Activated CD8-positive, alpha-beta memory T cell treated with anti-CD3 and anti-CD28 coated beads, Interleukin-2, amount 10 ng/mL, durations not matched to agents 7 days and 5 days (primary cell): ENCODE measurements around the gene PLEKHG3. TPM values are rescaled to one million over a fixed set of nuclear protein-coding genes. Genes with fewer than 3 reads are reported as not detected.
A peak's percentile ranks its signal among the peaks of the same experiment; 100 is the strongest.
"Not testable (repeated sequence)": the region's sequence is repeated elsewhere in the genome, so short reads cannot be mapped to it uniquely, and the experiment has no call there.

Experiments used
- ATAC-seq: fragments of 150-1000 bp; cut with Tn5 transposase; one replicate; pipeline ENCODE4 v1.10.0; 2021; ENCODE audit warnings: moderate library complexity
- CTCF ChIA-PET: fragments of 350-600 bp; sonication (Branson Sonifier 250); formaldehyde crosslinking; loops from one replicate; lab custom pipeline; 2021; ENCODE audit warnings: antibody characterized with exemption; lab: Charles Lee
- DNase-seq: peaks from one replicate; pipeline ENCODE4 v3.0.0-alpha.2; 2020
- H3K27ac Mint-ChIP-seq: one replicate; pipeline ENCODE4 v1.8.0; 2021; ENCODE audit warnings: mild to moderate bottlenecking, mixed read lengths
- H3K27me3 Mint-ChIP-seq: one replicate; pipeline ENCODE4 v1.8.0; 2021; ENCODE audit warnings: mixed read lengths
- H3K36me3 Mint-ChIP-seq: one replicate; pipeline ENCODE4 v1.8.0; 2021; ENCODE audit warnings: mild to moderate bottlenecking, mixed read lengths
- H3K4me1 Mint-ChIP-seq: one replicate; pipeline ENCODE4 v1.8.0; 2021; ENCODE audit warnings: mixed read lengths
- H3K4me3 Mint-ChIP-seq: one replicate; pipeline ENCODE4 v1.8.0; 2021; ENCODE audit warnings: mild to moderate bottlenecking, moderate library complexity, mixed read lengths
- H3K9me3 Mint-ChIP-seq: one replicate; pipeline ENCODE4 v1.8.0; 2022; ENCODE audit warnings: low read depth, mixed read lengths
- total RNA-seq, 2 experiments: library from RNA; stranded (reverse); gene quantifications; one replicate each; pipeline ENCODE4 v1.2.3, GENCODE V29; 2021

The PLEKHG3 gene
- total RNA-seq, 2 experiments from 2014 or later: 11.9 to 28.2 TPM

DNA sequence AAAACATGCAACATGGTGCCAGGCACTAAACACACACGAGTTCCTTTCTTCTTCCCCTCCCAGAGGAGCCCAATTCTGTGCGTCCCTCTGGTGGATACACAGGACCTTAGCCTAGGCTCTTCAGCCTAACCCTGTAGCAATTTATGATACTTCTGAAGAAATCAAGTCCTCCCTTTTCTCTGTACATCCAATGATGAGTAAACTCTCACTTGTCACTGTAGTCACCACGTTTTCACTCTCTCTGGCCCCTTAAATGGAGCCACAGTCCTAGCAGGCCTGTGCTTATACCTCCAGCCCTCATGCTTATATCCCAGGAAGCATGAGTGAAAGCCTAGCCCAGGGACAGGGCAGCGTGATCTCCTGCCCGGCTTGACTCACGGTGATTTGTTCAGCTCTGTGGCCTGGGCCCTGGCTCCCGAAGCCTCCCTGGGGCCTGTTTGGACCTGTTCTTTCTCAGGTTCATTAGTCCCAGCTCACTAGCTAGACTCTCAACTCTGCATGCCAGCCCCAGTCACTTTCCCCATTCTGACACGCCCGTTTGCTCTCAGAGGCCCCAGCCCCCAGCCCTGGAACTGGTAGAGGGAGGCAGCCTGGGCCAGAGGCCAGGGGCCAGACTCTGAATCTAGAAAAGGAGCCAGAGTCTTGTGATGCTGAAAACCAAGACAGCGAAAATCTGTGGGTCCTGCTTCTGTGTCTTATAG lies 24.1 kb upstream of the PLEKHG3 start:
- peaks cover 33% of the 10 kb centered on the region for H3K4me1 Mint-ChIP-seq
- H3K27ac Mint-ChIP-seq: no peak overlapping the region
- H3K9me3 Mint-ChIP-seq: no peaks in the 10 kb centered on the region
- no peak for ATAC-seq
- no peak overlapping the region for H3K4me3 Mint-ChIP-seq
- no peak for DNase-seq
- no peaks in the 10 kb centered on the region for H3K36me3 Mint-ChIP-seq
- no peaks in the 10 kb centered on the region for H3K27me3 Mint-ChIP-seq
- CTCF ChIA-PET: interaction anchor here (1.4 kb wide), 1 partner anchor 82 kb away, joined by 7 read pairs; no protein-coding TSS in a partner anchor

DNA sequence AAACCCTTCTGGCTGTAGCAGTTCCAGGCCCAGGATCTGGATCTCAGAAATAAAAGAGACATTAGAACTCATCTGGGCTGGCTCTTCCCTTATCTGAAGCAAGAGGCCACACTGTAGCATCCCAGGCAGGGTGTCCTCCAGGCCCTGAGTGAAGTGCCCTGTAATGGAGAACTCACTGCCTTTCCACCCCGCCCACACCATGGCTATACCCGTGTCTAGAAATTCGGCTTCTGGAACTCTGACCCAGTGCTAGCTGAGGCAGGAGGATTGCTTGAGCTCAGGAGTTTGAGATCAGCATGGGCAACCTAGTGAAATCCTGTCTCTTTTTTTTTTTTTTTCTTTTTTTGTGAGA lies 23.5 kb upstream of the PLEKHG3 start:
- DNase-seq: no peak
- Mint-ChIP-seq H3K4me1 (peaks cover 28% of the 10 kb centered on the region), H3K36me3 (no peaks in the 10 kb centered on the region), H3K4me3 (no peak overlapping the region), H3K27ac (no peak overlapping the region), H3K9me3 (no peaks in the 10 kb centered on the region), H3K27me3 (no peaks in the 10 kb centered on the region)
- CTCF ChIA-PET: no interaction called here
- ATAC-seq: no peak

DNA sequence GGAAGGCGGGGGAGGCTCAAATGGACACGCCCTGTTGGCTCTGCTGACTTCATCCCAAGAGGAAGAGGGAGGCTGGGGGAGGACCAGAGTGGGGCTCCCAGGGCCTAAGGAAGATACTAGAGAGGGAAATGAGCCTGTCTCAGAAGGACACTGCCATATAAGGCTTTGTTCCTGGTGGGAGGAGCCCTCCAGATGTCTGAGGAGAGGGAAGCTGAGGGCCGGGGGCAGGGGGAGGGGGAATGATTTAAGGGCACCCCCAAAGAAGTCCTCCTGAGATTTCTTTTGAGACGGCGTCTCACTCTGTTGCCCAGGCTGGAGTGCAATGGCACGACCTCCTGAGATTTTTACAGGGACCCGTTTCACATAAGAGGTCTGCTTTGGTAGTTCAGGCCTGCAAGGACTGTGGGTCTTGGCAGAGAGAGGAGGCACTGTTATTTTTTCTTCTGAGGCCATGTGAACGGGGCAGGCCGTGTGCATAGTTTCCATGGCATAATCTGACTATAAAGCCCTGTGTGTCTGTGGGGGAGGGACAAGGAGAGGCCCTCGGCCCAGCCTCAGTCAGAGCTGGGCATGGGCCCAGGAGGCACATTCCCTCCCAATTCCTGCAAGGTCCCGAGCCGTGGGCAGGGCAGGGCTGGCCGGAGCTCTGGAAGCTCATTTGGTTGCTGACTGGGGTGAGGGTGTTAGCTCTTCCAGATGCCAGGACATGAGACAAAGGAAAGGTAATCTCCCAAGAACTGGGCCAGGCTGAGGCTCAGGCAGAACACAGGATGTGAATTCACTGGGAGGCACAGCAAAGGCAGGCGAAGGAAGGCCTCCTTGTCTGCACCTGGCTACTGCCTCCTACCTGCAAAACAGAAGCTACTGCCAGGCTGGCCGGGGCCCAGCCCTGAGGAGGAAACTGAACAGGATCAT lies 22.2 kb upstream of the PLEKHG3 start:
- H3K36me3 Mint-ChIP-seq: no peaks in the 10 kb centered on the region
- CTCF ChIA-PET: no interaction called here

DNA sequence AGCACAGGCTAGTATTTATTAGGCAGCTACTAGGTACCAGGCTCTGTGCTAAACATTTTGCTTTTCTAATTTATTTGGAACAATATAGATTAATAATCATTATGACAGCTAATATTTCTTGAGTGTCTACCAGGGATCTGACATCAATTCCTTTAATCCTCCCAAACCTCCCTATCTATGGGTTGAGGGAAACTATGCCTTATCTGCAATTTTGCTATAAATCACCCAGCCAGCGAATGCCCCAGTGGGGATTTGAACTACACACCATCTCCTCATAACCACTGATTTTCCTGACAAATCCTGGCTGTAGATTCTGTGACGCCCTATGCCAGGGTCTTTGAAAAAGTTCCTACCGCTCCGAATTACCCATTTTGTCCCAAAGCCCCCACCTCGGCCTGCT lies 21.4 kb upstream of the PLEKHG3 start:
- Mint-ChIP-seq H3K27ac (no peak overlapping the region), H3K4me3 (no peak overlapping the region), H3K9me3 (no peaks in the 10 kb centered on the region), H3K36me3 (no peaks in the 10 kb centered on the region), H3K27me3 (no peaks in the 10 kb centered on the region), H3K4me1 (peaks cover 12% of the 10 kb centered on the region)
- no peak for ATAC-seq
- CTCF ChIA-PET: no interaction called here
- no peak for DNase-seq

More for the DNA sequence above, 22.2 kb upstream of the PLEKHG3 start:
- peaks cover 17% of the 10 kb centered on the region for H3K4me1 Mint-ChIP-seq
- ATAC-seq: no peak
- no peaks in the 10 kb centered on the region for H3K27me3 Mint-ChIP-seq
- H3K27ac Mint-ChIP-seq: peak overlapping the region; percentile 31
- no peaks in the 10 kb centered on the region for H3K9me3 Mint-ChIP-seq
- no peak for DNase-seq
- H3K4me3 Mint-ChIP-seq: no peak overlapping the region

DNA sequence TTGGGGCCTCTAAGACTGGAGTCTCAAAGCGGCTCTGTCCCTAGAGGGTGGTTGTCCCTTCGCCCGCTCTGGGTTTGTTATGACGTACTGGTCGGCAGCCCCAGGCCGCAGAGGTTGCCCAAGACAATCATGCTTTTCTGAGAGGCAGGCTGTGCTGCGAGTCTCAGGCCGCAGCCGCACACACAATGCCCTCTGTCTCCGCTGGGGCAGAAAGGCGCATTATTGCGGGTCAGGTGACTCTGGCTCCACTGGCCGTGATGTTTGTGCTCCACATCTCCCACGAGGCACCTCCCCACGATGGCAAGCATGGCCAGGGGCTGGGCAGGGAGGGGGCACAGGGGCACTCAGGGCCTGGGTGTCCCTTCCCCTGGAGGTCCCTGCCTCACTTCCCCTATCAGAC lies 21.0 kb upstream of the PLEKHG3 start:
- Mint-ChIP-seq H3K27me3 (peaks cover under 1% of the 10 kb centered on the region), H3K36me3 (no peaks in the 10 kb centered on the region), H3K9me3 (no peaks in the 10 kb centered on the region), H3K4me3 (no peak overlapping the region), H3K27ac (no peak overlapping the region), H3K4me1 (peaks cover 15% of the 10 kb centered on the region)
- CTCF ChIA-PET: no interaction called here
- DNase-seq (no peak), ATAC-seq (no peak)

DNA sequence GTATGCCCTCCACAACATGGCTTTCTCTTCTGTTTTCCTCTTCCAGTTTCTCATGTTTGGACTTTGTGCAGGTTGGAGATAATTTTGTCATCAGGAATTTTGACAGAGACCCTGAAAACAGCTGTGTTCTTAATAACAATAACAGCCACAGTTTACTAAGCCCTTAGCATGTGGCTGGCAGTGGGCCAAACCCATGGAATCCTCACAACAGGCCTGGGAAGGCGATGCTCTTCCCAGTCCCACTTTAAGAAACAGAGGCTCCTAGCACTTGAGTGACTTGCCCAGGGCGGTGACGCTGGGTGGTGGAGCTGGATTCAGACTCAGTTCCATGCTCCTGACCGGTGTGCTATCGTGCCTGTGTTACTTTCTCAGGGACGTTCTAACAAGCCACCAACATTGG lies 20.1 kb upstream of the PLEKHG3 start:
- no peak overlapping the region for H3K27ac Mint-ChIP-seq
- DNase-seq (no peak), ATAC-seq (no peak)
- H3K4me3 Mint-ChIP-seq: no peak overlapping the region
- peaks cover 19% of the 10 kb centered on the region for H3K4me1 Mint-ChIP-seq
- no peaks in the 10 kb centered on the region for H3K36me3 Mint-ChIP-seq
- peaks cover 5% of the 10 kb centered on the region for H3K27me3 Mint-ChIP-seq
- CTCF ChIA-PET: interaction anchor here (1.0 kb wide), 1 partner anchor 10 kb away, joined by 3 read pairs; no protein-coding TSS in a partner anchor
- no peaks in the 10 kb centered on the region for H3K9me3 Mint-ChIP-seq

DNA sequence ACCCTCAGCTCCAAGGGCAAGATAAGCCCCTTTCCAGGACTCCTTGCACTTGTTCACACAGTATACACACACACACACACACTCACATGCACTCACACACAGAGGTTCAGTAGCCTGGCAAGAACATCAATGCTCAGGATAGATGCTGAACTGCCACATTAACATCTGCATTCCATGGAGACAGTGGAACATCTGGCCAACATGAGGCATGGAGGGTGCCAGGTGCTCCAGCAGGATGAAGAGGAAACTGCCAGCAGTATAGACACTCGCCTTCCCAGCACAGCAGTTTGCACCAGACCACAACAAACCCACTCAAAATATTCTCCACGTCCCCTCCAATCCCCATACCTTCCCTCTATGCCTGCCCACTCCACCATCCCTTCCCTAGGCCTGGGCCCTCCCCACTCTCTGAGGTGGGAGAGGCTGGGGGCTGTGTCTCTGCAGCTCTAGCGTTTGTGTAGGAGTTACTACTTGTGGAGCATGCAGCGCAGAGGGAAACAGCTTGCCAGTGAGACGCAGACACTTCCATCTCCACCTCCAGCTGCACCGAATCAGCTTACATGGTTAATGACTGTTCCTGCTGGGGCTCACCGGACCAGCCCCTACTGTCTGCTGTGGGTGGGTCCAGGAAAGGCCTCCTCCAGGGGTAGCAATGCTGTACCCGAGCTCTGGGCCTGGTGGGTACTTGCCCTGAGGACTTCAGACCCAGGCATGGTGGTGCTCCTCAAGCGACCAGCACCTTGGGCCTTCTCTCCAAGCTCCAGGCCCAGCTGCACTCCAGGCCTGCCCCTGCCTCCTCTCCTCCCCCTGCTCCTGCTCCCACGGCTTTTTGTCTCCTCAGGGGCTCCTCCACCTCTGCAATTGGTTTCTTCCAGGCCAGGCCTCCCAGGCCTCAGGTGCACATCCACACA lies 18.6 kb upstream of the PLEKHG3 start:
- H3K36me3 Mint-ChIP-seq: no peaks in the 10 kb centered on the region
- no peak overlapping the region for H3K4me3 Mint-ChIP-seq
- DNase-seq: no peak
- no peak overlapping the region for H3K27ac Mint-ChIP-seq
- CTCF ChIA-PET: interaction anchor here (1.0 to 1.5 kb wide), 2 partner anchors 11 to 13 kb away, joined by 3 to 4 read pairs; no protein-coding TSS in a partner anchor
- peaks cover 9% of the 10 kb centered on the region for H3K27me3 Mint-ChIP-seq
- H3K4me1 Mint-ChIP-seq: peaks cover 16% of the 10 kb centered on the region
- no peak for ATAC-seq
- no peaks in the 10 kb centered on the region for H3K9me3 Mint-ChIP-seq

DNA sequence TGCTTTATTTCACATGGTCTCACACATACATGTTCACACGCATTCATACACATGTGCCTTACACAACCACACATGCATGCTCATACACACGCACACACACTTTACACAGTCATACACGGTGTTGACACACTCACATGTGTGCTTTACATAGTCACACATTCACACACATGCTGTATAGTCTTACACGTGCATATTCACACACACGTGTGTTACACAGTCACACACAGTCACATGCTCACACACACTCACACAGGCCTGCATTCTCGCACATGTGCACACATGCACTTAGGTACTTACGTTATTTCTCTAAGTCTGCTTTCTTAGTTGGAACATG lies 18.0 kb upstream of the PLEKHG3 start:
- CTCF ChIA-PET: interaction anchor here (1.0 to 1.5 kb wide), 2 partner anchors 12 to 13 kb away, joined by 3 to 4 read pairs; no protein-coding TSS in a partner anchor
- DNase-seq: no peak
- Mint-ChIP-seq H3K4me1 (peaks cover 16% of the 10 kb centered on the region), H3K27me3 (peaks cover 9% of the 10 kb centered on the region), H3K9me3 (no peaks in the 10 kb centered on the region), H3K27ac (no peak overlapping the region), H3K4me3 (no peak overlapping the region), H3K36me3 (no peaks in the 10 kb centered on the region)
- ATAC-seq: no peak

DNA sequence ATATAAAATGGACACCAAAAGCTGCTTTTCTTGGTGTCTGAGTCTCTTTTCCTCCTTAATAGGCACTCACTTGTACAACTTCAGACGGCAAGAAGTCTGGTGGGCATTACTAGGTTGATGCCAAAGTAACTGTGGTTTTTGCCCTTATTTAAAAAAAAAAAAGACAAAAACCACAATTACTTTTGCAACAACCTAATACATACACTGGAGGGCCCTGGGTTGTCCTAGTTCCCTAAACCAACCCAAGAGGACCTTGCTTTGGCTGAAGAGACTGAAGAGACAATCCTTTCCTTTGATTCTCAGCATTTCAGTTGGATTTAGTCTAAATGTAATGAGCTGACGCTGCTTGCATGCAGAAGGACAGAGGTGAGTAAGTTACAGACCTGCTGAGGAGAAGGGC lies 16.2 kb upstream of the PLEKHG3 start:
- CTCF ChIA-PET: interaction anchor here (1.0 to 2.8 kb wide), 6 partner anchors 10 to 77 kb away, joined by 3 to 11 read pairs (median 5); no protein-coding TSS in a partner anchor
- ATAC-seq (no peak), DNase-seq (no peak)
- H3K9me3 Mint-ChIP-seq: no peaks in the 10 kb centered on the region
- no peak overlapping the region for H3K27ac Mint-ChIP-seq
- H3K4me1 Mint-ChIP-seq: peaks cover 18% of the 10 kb centered on the region
- H3K4me3 Mint-ChIP-seq: no peak overlapping the region
- no peaks in the 10 kb centered on the region for H3K36me3 Mint-ChIP-seq
- H3K27me3 Mint-ChIP-seq: peaks cover 13% of the 10 kb centered on the region

DNA sequence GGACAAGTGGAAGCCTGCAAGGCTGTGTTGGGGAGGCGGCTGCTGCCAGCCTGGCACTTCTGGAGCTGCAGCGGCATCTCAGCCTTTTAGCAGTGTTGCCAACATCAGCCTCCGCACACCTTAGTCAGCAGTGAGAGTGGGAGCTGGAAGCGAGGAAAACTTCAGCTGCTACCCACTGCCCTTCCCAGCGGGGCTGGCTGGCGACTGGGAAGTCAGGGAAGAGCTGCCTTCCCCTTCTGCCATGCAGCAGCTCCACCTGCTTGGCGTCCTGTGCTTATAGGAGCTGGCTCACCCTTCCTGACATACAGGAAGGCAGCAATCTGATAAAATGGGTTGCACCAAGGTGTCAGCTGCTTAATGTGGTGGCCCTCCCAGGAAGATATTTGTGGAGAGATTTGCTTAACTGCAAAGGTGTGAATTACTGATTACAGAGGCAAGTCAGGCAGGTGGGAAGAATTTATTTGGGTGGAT lies 15.4 kb upstream of the PLEKHG3 start:
- no peaks in the 10 kb centered on the region for H3K9me3 Mint-ChIP-seq
- H3K27ac Mint-ChIP-seq: no peak overlapping the region
- H3K4me1 Mint-ChIP-seq: peaks cover 18% of the 10 kb centered on the region
- H3K4me3 Mint-ChIP-seq: no peak overlapping the region
- no peaks in the 10 kb centered on the region for H3K36me3 Mint-ChIP-seq
- no peak for ATAC-seq
- CTCF ChIA-PET: interaction anchor here (0.9 to 2.8 kb wide), 7 partner anchors 10 to 204 kb away, joined by 3 to 11 read pairs (median 4); no protein-coding TSS in a partner anchor
- H3K27me3 Mint-ChIP-seq: peaks cover 16% of the 10 kb centered on the region
- DNase-seq: no peak

DNA sequence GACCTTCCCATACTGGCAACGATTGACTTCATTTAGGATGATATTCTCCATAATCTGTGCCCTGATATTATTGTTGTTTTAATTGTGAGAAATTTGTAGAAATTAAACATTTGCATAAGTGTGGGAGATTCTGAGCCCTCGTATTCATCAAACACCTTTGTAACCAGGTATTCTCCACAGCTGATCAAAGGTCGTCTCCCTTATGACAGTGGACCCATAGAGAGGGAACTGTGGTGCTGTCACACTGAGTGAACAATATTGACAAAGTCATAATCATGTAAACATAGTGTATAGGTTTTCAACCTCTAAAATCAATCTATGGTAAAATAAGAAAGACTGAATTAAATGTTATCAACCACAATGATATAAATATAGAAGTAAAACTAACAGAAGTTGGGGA lies 14.9 kb upstream of the PLEKHG3 start:
- H3K9me3 Mint-ChIP-seq: no peaks in the 10 kb centered on the region
- no peak overlapping the region for H3K27ac Mint-ChIP-seq
- DNase-seq (no peak), ATAC-seq (no peak)
- H3K4me3 Mint-ChIP-seq: no peak overlapping the region
- CTCF ChIA-PET: interaction anchor here (0.9 to 2.8 kb wide), 5 partner anchors 11 to 204 kb away, joined by 3 to 11 read pairs (median 4); no protein-coding TSS in a partner anchor
- peaks cover 18% of the 10 kb centered on the region for H3K4me1 Mint-ChIP-seq
- peaks cover 19% of the 10 kb centered on the region for H3K27me3 Mint-ChIP-seq
- H3K36me3 Mint-ChIP-seq: no peaks in the 10 kb centered on the region

DNA sequence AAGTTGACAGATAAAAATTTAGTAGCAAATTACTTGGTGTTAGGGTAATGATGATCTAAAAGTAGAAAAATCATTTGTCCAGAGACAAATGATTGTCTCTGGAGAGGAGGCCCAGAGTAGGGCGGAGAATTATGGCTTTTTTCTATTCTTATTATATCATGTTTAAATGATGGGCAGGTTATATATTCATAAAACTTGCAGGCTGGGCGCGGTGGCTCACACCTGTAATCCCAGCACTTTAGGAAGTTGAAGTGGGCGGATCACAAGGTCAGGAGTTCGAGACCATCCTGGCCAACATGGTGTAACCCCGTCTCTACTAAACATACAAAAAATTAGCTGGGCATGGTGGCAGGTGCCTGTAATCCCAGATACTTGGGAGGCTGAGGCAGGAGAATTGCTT lies 13.6 kb upstream of the PLEKHG3 start:
- Mint-ChIP-seq H3K4me1 (peaks cover 18% of the 10 kb centered on the region), H3K27me3 (peaks cover 27% of the 10 kb centered on the region)
- not testable (repeated sequence) for ATAC-seq, H3K9me3 Mint-ChIP-seq, H3K4me3 Mint-ChIP-seq, H3K36me3 Mint-ChIP-seq, H3K27ac Mint-ChIP-seq, DNase-seq
- CTCF ChIA-PET: interaction anchor here (1.0 kb wide), 1 partner anchor 9 kb away, joined by 3 read pairs; no protein-coding TSS in a partner anchor
